K562 (cell line): ENCODE data around the gene TMA7B. TPM values are rescaled to one million over a fixed set of nuclear protein-coding genes. Genes with fewer than 3 reads are reported as not detected.

ENCODE experiments used
- CUX1 ChIP-seq: fragments of 200-800 bp; sonication (Bioruptor generic); IDR thresholded peaks from 2 replicates; pipeline ENCODE4 v1.6.1; 2016; ENCODE audit warnings: missing genetic modification characterization, missing compliant biosample characterization
- ELF1 ChIP-seq: fragments of 200-800 bp; sonication (Bioruptor generic); IDR thresholded peaks from 2 replicates; pipeline ENCODE4 v1.6.1; 2016; ENCODE audit warnings: missing genetic modification characterization, missing compliant biosample characterization
- FOXP1 ChIP-seq: sonication (generic); formaldehyde crosslinking; IDR thresholded peaks from 2 replicates; pipeline ENCODE4 v1.8.0; 2022; ENCODE audit warnings: mild to moderate bottlenecking, missing genetic modification reagents
- GABPA ChIP-seq: fragments of 200-800 bp; sonication (Bioruptor generic); conservative IDR thresholded peaks from 2 replicates; pipeline ENCODE4 v1.6.1; 2016; ENCODE audit warnings: low read depth, missing genetic modification characterization, missing compliant biosample characterization
- GATAD2A ChIP-seq: fragments of 450-650 bp; IDR thresholded peaks from 2 replicates; pipeline ENCODE4 v1.6.1; 2017
- KDM1A ChIP-seq, 2 experiments: fragments of 450-650 bp; IDR thresholded peaks; 2 replicates each; pipeline ENCODE4 v1.6.1; 2016; ENCODE audit warnings: mild to moderate bottlenecking in 2 of 2
- MLX ChIP-seq, 2 experiments: fragments of 450-650 bp in 1 of 2; sonication (generic) in 1 of 2; formaldehyde crosslinking; conservative IDR thresholded peaks; 2 replicates each; pipeline versions ENCODE4 v1.4.0 to v1.8.1; 2020 to 2022; ENCODE audit warnings: mild to moderate bottlenecking in 1 of 2, missing genetic modification reagents in 1 of 2
- MYNN ChIP-seq, 2 experiments: sonication (generic); formaldehyde crosslinking in 1 of 2; IDR thresholded peaks; 2 replicates each; pipeline versions ENCODE4 v1.5.0 to v1.6.1; 2016 to 2020; ENCODE audit warnings: antibody characterized with exemption in 1 of 2, missing genetic modification reagents in 1 of 2
- RNF2 ChIP-seq: sonication (generic); IDR thresholded peaks from 2 replicates; pipeline ENCODE4 v1.6.1; 2016
- RREB1 ChIP-seq: fragments of 250-450 bp; sonication (Bioruptor Pico); IDR thresholded peaks from 2 replicates; pipeline ENCODE4 v1.4.0; 2020
- SAP30 ChIP-seq: fragments of 200-600 bp; sonication (generic); IDR thresholded peaks from 2 replicates; pipeline ENCODE4 v1.6.1; 2012; ENCODE audit warnings: borderline replicate concordance, low read depth, mild to moderate bottlenecking, moderate library complexity, low read length, control low read depth, inconsistent platforms; ENCODE audit not compliant: insufficient read depth, poor library complexity, severe bottlenecking
- ZBTB49 ChIP-seq: sonication (generic); formaldehyde crosslinking; IDR thresholded peaks from 2 replicates; pipeline ENCODE4 v1.8.0; 2022; ENCODE audit warnings: missing genetic modification reagents, mild to moderate bottlenecking, borderline replicate concordance
- ZC3H8 ChIP-seq: fragments of 450-650 bp; IDR thresholded peaks from 2 replicates; pipeline ENCODE4 v1.6.1; 2017
- ZNF24 ChIP-seq: fragments of 450-650 bp; IDR thresholded peaks from 2 replicates; pipeline ENCODE4 v1.6.1; 2016
- ZNF316 ChIP-seq: fragments of 450-650 bp; IDR thresholded peaks from 2 replicates; pipeline ENCODE4 v1.6.1; 2016
- ZNF408 ChIP-seq: fragments of 250-450 bp; sonication (Bioruptor Pico); IDR thresholded peaks from 2 replicates; pipeline ENCODE4 v1.4.0; 2020; ENCODE audit warnings: low read depth, mild to moderate bottlenecking, moderate library complexity
- polyA plus RNA-seq, 8 experiments: library from polyadenylated mRNA; depleted of rRNA in 4 of 8; stranded (reverse) in 5 of 8; unstranded in 3 of 8; fragments of >200 nt; fragmentation: Nextera tagmentation in 2 of 8; fragmentation: Illumina TruSeq in 1 of 8; extraction: Ambion mirVana in 2 of 8; extraction: Trizol in 1 of 8; gene quantifications; 2 replicates each; pipeline versions ENCODE4 v1.2.1 to v1.2.3, GENCODE V29; 2011 to 2014; ENCODE audit warnings: inconsistent platforms in 1 of 8, missing spikeins in 1 of 8
- total RNA-seq, 7 experiments: library from RNA; depleted of rRNA in 6 of 7; stranded (reverse); fragments of >200 nt in 6 of 7; fragmentation: Illumina TruSeq in 2 of 7; extraction: Trizol in 2 of 7; gene quantifications; 2 replicates each; pipeline versions ENCODE4 v1.2.1 to v1.2.3, GENCODE V29; 2011 to 2021; ENCODE audit warnings: low replicate concordance in 1 of 7

TMA7B gene
- total and polyA plus RNA-seq, 9 of the 15 experiments (the other 6 are each of a cell fraction or from before 2014, with no cell fraction given) = 5.6 to 14.2 (median 11.8) TPM

GRCh38 chr22:39965748-39966147 is 5.6 kb downstream of the TMA7B start (continued):
- no peak for TF ChIP-seq RREB1 (CRISPR knock-in tag)
- TF ChIP-seq ZNF316 = no peak
- TF ChIP-seq CUX1 (CRISPR knock-in tag) = no peak
- TF ChIP-seq GATAD2A = no peak
- TF ChIP-seq MLX (CRISPR knock-in tag; conservative IDR thresholded peaks at IDR 0.05) = no peak
- TF ChIP-seq GABPA = no peak
- TF ChIP-seq ZBTB49 (CRISPR knock-in tag) = no peak
- TF ChIP-seq KDM1A (IDR thresholded peaks at IDR 0.05) = peak; percentile 63 to 78
- no peak for TF ChIP-seq MYNN (IDR thresholded peaks at IDR 0.05)
- no peak for TF ChIP-seq MYNN (CRISPR knock-in tag; IDR thresholded peaks at IDR 0.05)
- no peak for TF ChIP-seq SAP30
- TF ChIP-seq ELF1 (tag) = no peak
- TF ChIP-seq RNF2 = no peak
- no peak for TF ChIP-seq ZNF408 (CRISPR knock-in tag)
- no peak for TF ChIP-seq ZC3H8
- no peak for TF ChIP-seq ZNF24
- TF ChIP-seq FOXP1 (CRISPR knock-in tag) = no peak
